Mesothelial cell of epicardium (in vitro differentiated cells): ENCODE measurements around the gene PPP3CA. TPM values are rescaled to one million over a fixed set of nuclear protein-coding genes. Genes with fewer than 3 reads are reported as not detected.

Experiments
- DNase-seq, 2 experiments: peaks; one replicate each; pipeline ENCODE4 v3.0.0; 2021; ENCODE audit warnings: low spot score in 2 of 2; ENCODE audit not compliant: unreplicated experiment in 2 of 2
- H3K27ac Mint-ChIP-seq: 2 replicates; pipeline ENCODE4 v1.8.0; 2021; ENCODE audit warnings: mixed read lengths
- H3K27me3 Mint-ChIP-seq: 2 replicates; pipeline ENCODE4 v1.8.0; 2021; ENCODE audit warnings: low read depth, mixed read lengths
- H3K36me3 Mint-ChIP-seq: 2 replicates; pipeline ENCODE4 v1.8.0; 2021; ENCODE audit warnings: mixed read lengths
- H3K4me1 Mint-ChIP-seq: 2 replicates; pipeline ENCODE4 v1.8.0; 2021; ENCODE audit warnings: mixed read lengths
- H3K4me3 Mint-ChIP-seq: 2 replicates; pipeline ENCODE4 v1.8.0; 2021; ENCODE audit warnings: mild to moderate bottlenecking, moderate library complexity, mixed read lengths
- H3K9me3 Mint-ChIP-seq: 2 replicates; pipeline ENCODE4 v1.8.0; 2021; ENCODE audit warnings: mixed read lengths
- total RNA-seq: library from RNA; stranded (reverse); gene quantifications from 3 replicates; pipeline ENCODE4 v1.2.1, GENCODE V29; 2021
- TF ChIP-seq, protein P1 (sequence below): fragments of 200-600 bp; sonication (generic); IDR thresholded peaks from one replicate; pipeline ENCODE4 v1.5.0; 2021; ENCODE audit warnings: antibody characterized with exemption; ENCODE audit not compliant: unreplicated experiment

Gene PPP3CA
- total RNA-seq, 1 donor from 2014 or later = 23.5 TPM

DNA sequence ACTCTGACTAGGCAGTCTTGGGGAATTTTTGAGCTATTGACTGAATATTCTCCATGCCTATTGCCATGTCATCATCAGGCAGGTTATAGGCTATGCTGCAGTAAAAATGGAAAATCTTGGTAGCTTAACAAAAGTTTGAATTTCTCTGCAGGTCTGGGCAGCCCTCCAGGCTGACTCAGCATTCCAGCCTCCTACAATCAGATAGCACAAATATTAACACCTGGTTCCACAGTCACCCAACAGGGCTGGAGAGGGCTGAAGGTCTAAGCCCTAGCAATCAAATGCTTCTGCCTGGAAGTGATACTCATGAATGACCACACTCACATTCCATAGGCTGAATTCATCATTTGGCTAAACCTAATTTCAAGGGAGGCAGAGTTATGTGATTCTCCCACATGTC, 9.6 kb upstream of the PPP3CA start:
- DNase-seq = no peak
- Mint-ChIP-seq H3K27me3 (no peaks in the 10 kb centered on the region), H3K4me1 (peaks cover 19% of the 10 kb centered on the region), H3K9me3 (peaks cover 14% of the 10 kb centered on the region), H3K36me3 (no peaks in the 10 kb centered on the region), H3K27ac (peak overlapping the region; percentile 63), H3K4me3 (no peak overlapping the region)
- TF ChIP-seq, protein P1, sequence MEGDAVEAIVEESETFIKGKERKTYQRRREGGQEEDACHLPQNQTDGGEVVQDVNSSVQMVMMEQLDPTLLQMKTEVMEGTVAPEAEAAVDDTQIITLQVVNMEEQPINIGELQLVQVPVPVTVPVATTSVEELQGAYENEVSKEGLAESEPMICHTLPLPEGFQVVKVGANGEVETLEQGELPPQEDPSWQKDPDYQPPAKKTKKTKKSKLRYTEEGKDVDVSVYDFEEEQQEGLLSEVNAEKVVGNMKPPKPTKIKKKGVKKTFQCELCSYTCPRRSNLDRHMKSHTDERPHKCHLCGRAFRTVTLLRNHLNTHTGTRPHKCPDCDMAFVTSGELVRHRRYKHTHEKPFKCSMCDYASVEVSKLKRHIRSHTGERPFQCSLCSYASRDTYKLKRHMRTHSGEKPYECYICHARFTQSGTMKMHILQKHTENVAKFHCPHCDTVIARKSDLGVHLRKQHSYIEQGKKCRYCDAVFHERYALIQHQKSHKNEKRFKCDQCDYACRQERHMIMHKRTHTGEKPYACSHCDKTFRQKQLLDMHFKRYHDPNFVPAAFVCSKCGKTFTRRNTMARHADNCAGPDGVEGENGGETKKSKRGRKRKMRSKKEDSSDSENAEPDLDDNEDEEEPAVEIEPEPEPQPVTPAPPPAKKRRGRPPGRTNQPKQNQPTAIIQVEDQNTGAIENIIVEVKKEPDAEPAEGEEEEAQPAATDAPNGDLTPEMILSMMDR = no peak

- peaks cover 14% of the 10 kb centered on the region for H3K9me3 Mint-ChIP-seq
- peaks cover 19% of the 10 kb centered on the region for H3K4me1 Mint-ChIP-seq
- DNase-seq = no peak
- no peak overlapping the region for H3K4me3 Mint-ChIP-seq
- TF ChIP-seq, protein P1 = no peak
- no peaks in the 10 kb centered on the region for H3K36me3 Mint-ChIP-seq
- H3K27me3 Mint-ChIP-seq = no peaks in the 10 kb centered on the region
- peak overlapping the region; percentile 61 for H3K27ac Mint-ChIP-seq
These were observed 8.7 kb upstream of the PPP3CA start for GRCh38 chr4:101355767-101356702.

DNA sequence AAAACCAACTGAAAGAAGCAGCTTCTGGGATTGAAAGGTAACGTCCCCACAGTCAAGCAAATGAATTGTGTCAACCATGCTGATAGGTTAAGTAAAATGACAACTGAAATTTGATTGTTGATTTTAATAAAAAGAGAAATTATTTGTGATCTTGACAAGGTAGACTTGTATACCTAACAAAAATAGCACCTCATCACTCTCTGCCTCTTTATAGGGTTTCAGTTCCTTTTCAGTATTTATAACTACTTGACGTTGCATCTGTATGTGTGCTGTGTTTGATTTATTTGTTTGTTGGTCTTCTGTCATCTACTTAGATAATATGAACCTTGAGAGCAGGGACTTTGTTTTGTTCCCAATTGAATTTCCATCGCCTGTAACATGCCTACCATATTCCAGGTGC, 7.9 kb upstream of the PPP3CA start:
- Mint-ChIP-seq H3K27me3 (peaks cover 4% of the 10 kb centered on the region), H3K27ac (no peak overlapping the region), H3K9me3 (peaks cover 9% of the 10 kb centered on the region), H3K4me3 (no peak overlapping the region), H3K4me1 (peaks cover 19% of the 10 kb centered on the region), H3K36me3 (no peaks in the 10 kb centered on the region)
- DNase-seq = no peak
- TF ChIP-seq, protein P1 = no peak

DNA sequence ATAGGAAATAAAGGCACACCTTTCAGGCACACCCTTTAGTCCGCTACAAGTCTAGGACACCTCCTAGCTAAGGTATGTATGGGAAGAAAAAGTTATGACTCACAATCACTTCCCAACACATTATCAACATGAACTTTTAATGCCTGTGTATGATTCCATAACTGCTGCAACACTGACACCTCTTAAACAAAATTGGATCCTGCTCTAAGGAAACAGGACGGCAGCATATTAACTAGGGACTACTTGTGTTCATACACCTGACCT, 2.4 kb upstream of the PPP3CA start:
- Mint-ChIP-seq H3K27ac (no peak overlapping the region), H3K36me3 (no peaks in the 10 kb centered on the region), H3K4me3 (no peak overlapping the region), H3K4me1 (peaks cover 12% of the 10 kb centered on the region), H3K27me3 (peaks cover 15% of the 10 kb centered on the region), H3K9me3 (no peaks in the 10 kb centered on the region)
- TF ChIP-seq, protein P1 = no peak
- no peak for DNase-seq

- Mint-ChIP-seq H3K4me1 (peaks cover 14% of the 10 kb centered on the region), H3K4me3 (peak overlapping the region; percentile 95), H3K27ac (no peak overlapping the region), H3K27me3 (peaks cover 15% of the 10 kb centered on the region), H3K36me3 (no peaks in the 10 kb centered on the region), H3K9me3 (no peaks in the 10 kb centered on the region)
- no peak for DNase-seq
- TF ChIP-seq, protein P1 = no peak
These were observed 1.9 kb upstream of the PPP3CA start for GRCh38 chr4:101348995-101349800.
